ENCODE results near the gene IRF4. TPM values are rescaled to one million over a fixed set of nuclear protein-coding genes. Genes with fewer than 3 reads are reported as not detected.

IRF4 gene
- total RNA-seq, 1 donor from 2014 or later = 0.05 TPM

GRCh38 chr6:455835-456234 is 64.3 kb downstream of the IRF4 start:
- TF ChIP-seq CTCF (IDR thresholded peaks at IDR 0.05) = no peak
- Mint-ChIP-seq H3K36me3 (ENCODE audit: low read depth) (no peaks in the 10 kb centered on the region), H3K4me3 (ENCODE audit: unreplicated experiment) (no peak overlapping the region), H3K27ac (ENCODE audit: unreplicated experiment) (no peak overlapping the region), H3K27me3 (ENCODE audit: low read depth) (peaks cover 17% of the 10 kb centered on the region), H3K9me3 (ENCODE audit: low read depth) (peaks cover 13% of the 10 kb centered on the region), H3K4me1 (ENCODE audit: low read depth) (no peaks in the 10 kb centered on the region)
- no peak for DNase-seq (ENCODE audit: low spot score)

- no peak for DNase-seq (ENCODE audit: low spot score)
- H3K27ac Mint-ChIP-seq (ENCODE audit: unreplicated experiment) = no peak overlapping the region
- H3K36me3 Mint-ChIP-seq (ENCODE audit: low read depth) = no peaks in the 10 kb centered on the region
- H3K27me3 Mint-ChIP-seq (ENCODE audit: low read depth) = peaks cover 20% of the 10 kb centered on the region
- no peaks in the 10 kb centered on the region for H3K4me1 Mint-ChIP-seq (ENCODE audit: low read depth)
- TF ChIP-seq CTCF (IDR thresholded peaks at IDR 0.05) = no peak
- H3K4me3 Mint-ChIP-seq (ENCODE audit: unreplicated experiment) = no peak overlapping the region
- H3K9me3 Mint-ChIP-seq (ENCODE audit: low read depth) = peaks cover 13% of the 10 kb centered on the region
Observed at GRCh38 chr6:456358-456867, 64.9 kb downstream of the IRF4 start.

- Mint-ChIP-seq H3K9me3 (ENCODE audit: low read depth) (peaks cover 13% of the 10 kb centered on the region), H3K4me1 (ENCODE audit: low read depth) (no peaks in the 10 kb centered on the region), H3K27ac (ENCODE audit: unreplicated experiment) (no peak overlapping the region), H3K27me3 (ENCODE audit: low read depth) (peaks cover 21% of the 10 kb centered on the region), H3K4me3 (ENCODE audit: unreplicated experiment) (no peak overlapping the region), H3K36me3 (ENCODE audit: low read depth) (no peaks in the 10 kb centered on the region)
- no peak for DNase-seq (ENCODE audit: low spot score)
- no peak for TF ChIP-seq CTCF (IDR thresholded peaks at IDR 0.05)
Observed at GRCh38 chr6:456887-457286, 65.3 kb downstream of the IRF4 start.

Other genes with a start within 250 kb of the IRF4 start
- 24.6 to 35.8 TPM (median 34.2 TPM) in 3 replicates for gene DUSP22, start 99.3 kb upstream of the IRF4 start, total RNA-seq

Data from chondrocyte (in vitro differentiated cells).